ENCODE results near the gene CASP4.
"Not testable (repeated sequence)": the region's sequence is repeated elsewhere in the genome, so short reads cannot be mapped to it uniquely, and the experiment has no call there.

Gene CASP4

DNA sequence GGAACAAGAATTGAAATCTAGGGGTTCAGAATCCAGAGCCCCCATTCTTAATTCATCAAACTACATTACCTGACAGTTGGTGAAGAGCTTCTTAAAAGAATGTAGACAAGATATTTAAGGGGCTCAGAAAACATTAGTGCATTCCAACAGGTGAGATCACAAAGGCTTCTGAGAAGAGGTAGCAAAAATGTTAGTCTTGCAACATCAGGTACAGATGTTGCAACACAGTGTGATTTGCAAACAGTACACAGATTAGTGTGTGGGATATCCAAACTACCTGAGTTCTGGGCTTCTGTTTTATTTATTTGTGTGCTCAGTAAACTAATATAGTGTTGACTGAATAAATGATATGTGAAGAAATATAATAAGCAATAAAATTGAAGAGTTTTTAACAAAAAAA lies 11.8 kb downstream of the CASP4 start:
- DNase-seq (ENCODE audit: low read depth): no peak

DNA sequence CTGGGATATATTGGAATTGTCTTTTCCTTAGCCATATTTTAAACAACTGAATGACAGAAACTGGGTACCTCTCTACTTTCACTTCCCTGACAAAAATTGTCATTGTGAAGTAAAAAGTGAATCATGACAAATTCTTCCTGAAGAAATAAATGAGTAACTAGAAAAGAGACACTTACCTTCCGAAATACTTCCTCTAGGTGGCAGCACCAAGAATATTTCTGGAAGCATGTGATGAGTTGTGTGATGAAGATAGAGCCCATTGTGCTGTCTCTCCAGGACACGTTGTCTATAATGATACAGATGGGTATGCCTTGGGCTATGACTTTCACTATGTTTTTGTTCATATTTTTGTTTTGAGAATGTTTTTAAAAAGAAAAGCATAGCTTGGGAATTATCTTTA lies 21.5 kb downstream of the CASP4 start:
- no peak for DNase-seq (ENCODE audit: low read depth)

DNA sequence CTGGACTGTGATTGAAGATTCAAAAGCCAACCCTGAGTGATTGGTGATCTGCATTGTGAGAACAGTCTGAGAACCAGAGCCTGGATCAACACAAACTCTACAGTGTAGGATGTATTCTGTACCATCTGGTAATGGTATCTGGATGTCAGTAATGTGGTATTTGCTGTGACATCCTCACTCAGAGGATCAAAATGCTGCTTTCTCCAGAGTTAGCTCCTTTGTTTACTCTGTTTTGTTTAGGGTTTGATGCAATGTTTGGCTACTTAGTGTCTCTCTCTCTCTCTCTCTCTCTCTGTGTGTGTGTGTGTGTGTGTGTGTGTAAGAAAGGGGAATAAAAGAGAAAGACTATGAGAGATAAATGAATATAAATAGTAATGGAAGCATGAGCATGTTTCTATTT lies 24.3 kb downstream of the CASP4 start:
- DNase-seq (ENCODE audit: low read depth): no peak

DNA sequence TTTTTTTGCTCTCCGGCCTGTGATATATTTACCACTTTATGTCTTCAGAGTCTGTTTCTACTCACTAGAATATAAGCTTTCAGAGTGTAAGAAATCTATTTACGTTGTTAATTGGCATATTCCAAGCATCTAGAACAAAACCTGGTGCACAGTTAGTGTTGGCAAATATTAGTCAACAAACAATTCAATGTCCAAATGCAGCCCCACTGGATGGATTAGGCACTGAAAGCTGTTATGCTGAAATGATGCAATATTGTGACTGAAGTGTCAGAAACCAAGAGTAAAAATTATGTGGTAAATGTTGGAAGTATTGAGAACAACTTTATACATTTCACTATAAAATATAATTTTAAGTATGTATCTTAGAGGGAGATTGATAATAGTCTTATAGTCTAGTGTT lies 24.8 kb downstream of the CASP4 start:
- no peak for DNase-seq (ENCODE audit: low read depth)

DNA sequence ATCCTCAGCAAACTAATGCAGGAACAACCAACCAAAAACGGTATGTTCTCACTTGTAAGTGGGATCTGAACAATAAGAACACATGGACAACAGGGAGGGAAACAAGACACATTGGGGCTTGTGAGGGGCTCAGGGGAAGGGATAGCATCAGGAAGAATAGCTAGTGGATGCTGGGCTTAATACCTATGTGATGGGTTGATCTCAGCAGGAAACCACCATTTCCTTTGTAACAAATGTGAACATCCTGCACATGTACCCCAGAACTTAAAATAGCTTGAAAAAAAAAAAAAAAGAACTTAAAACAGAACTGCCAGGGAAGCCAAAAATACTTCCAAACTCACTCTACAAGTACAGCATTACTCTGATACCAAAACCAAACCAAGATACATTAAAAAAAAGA lies 33.8 kb downstream of the CASP4 start:
- DNase-seq (ENCODE audit: low read depth): no peak

DNA sequence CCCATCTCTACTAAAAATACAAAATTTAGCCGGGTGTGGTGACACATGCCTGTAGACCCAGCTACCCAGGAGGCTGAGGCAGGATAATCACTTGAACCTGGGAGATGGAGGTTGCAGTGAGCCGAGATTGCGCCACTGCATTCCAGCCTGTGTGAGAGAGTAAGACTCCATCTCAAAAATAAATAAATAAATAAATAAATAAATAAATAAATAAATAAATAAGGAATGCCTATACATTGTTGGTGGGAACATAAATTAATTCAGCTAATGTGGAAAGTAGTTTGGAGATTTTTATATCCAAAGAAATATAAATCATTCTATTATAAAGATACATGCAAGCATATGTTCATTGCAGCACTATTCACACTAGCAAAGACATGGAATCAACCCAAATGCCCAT lies 34.3 kb downstream of the CASP4 start:
- not testable (repeated sequence) for DNase-seq (ENCODE audit: low read depth)

DNA sequence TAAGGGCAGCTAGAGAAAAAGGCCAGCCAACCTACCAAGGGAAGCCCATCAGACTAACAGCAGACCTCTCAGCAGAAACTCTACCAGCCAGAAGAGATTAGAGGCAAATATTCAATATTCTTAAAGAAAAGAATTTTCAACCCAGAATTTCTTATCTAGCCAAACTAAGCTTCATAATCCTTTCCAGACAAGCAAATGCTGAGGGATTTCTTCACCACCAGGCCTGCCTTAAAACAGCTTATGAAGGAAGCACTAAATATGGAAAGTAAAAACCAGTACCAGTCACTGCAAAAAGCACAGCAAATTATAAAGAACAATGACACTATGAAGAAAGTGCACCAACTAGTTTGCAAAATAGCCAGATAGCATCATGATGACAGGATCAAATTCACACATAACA lies 39.6 kb downstream of the CASP4 start:
- DNase-seq (ENCODE audit: low read depth): no peak

DNA sequence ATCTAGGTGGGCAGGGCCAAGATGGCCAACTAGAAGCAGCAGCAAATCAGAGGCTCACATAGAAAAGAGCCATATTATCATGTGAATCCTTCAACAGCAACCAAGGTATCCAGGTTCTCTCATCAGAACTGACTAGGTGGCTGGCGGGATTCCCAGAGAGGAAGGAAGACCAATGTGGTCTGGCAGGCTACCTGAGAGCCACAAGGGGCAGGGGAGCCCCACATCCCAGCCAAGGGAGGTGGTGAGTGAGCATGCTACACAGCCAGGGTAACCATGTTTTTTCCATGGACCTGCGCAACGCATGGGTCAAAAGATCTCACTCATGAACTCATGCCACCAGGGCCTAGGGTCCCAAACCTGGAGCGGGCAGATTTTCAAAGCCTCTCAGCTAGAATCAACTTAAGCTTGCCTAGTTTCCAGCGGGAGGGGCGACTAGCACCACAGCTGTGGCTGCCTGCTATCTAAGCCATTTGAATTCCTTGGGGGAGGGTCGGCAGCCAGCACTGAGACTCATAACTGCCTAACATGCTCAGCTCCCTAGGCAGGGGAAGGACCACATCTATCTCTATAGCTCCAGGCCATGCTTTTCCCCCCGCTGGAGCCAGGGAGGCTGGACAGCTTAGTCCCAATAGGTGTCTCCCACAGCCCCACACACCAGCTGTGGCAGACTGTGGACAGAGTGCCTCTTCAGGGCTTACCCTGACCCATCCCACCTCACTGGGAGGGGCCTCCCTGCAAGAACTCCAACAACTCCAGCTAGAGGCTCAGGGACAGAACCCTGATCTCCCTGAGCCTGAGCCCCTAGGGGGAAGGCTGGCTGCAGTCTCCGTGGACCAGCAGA lies 41.4 kb downstream of the CASP4 start:
- DNase-seq (ENCODE audit: low read depth): no peak

DNA sequence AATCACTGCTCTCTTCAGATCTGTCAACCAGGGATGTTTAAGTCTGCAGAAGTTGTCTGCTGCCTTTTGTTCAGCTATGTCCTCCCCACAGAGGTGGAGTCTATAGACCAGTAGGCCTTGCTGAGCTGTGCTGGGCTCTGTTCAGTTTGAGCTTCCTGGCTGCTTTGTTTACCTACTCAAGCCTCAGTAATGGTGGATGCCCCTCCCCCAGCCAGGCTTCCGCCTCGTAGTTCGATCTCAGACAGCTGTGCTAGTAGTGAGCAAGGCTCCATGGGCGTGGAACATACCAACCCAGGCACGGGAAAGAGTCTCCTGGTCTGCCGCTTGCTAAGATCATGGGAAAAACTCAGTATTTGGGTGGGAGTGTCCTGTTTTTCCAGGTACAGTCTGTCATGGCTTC lies 42.5 kb downstream of the CASP4 start:
- no peak for DNase-seq (ENCODE audit: low read depth)

DNA sequence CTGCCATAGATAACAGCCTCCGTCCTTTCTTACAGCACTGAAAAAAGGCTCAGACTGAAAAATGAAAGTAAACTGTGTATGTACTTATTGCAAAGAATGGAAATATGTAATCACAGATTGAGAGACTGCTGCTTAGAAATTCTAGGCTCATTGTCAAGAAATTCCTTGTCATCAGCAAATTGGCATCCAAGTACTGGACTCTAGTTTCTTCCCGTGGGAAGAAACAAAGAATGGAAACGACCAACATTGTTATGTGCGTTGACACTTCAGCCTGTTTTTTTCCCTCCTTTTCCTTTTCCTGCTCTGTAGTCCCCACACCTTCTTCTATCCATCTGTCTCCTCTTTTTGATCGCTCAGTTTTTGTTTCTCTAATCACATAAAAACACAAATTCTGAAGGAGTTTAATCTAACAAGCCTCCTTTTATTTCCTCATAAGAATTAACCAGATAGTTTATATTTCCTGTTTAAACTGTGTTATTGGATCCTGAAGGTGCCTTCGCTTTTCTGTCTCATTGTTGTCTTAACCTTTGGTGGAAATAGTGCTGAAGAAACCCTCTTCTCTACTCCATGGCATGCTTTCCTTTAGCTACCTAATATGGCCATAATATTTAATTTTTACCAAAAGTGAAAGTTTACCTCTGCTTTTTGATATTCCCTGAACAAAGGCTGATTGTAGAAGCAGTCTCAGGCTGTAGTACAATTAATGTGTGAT lies 50.1 kb downstream of the CASP4 start:
- no peak for DNase-seq (ENCODE audit: low read depth)

DNA sequence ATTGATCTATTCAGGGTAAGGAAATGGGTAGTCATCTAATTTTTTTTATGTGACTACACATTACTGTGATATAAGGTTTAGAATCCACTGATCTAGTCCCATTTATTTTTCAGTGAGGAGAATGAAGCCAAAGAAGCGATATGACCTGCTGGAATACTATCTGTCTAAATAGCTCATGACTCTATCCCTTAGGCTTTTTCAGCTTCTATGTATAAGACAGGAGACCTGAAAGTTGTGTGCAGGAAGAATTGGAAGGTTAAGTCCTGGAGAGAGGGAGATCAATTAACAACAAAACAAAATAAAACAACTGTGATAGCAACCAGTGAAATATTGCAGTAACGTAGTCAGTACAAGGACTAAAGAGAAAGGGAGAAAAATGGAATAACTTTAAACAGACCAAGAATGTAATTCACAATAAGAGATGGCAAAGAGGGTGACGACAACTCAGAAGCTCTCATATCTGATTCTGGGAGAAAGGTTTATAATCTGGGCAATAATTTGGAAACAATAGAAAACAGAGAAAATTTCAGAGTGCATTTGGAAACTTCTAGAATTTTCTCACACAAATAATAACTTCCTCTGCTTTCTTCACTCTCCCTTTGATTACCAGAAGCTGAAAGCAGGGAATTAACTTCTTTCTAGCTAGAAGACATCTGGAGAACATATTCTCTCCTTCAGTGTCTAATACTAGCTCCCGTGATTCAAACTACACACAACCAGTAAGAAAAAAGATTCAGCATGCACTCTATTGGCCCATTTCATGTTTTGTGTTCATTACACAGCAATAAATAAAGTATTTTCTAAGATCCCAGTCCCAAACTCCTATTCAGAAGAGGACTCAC lies 50.9 kb downstream of the CASP4 start:
- no peak for DNase-seq (ENCODE audit: low read depth)

DNA sequence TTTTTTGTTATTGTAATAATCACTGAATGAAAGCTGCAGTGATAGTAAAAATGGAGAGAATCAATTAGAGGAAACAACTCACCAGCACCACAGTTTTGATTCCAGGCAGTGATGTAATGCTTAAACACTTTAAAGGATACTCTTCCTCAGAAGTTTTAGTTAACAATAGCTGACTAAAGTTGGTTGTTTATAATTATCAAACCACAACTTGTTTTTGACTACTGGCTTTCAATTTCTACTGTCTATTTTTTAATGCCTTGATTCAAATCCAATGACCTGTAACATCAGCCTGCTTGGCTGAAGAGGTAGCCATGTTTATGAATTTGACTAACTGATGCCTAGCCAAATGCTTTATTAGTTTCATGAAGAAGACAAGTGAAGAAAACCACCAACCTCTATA lies 51.9 kb downstream of the CASP4 start:
- DNase-seq (ENCODE audit: low read depth): no peak

DNA sequence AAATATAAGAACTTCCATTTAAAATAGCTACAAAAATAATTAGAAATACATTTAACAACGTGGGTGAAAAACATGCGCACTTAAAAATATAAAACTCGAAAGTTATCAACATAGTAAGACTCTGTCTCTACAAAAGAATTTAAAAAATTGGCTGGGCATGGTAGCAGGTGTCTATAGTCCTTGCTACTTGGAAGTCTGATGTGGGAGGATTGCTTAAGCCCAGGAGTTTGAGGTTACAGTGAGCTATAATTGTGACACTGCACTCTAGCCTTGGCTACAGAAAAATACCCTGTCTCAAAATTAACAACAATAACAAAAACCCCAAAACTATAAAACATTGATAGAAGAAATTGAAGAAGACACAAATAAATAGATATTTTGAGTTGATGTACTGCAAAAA lies 56.3 kb downstream of the CASP4 start:
- DNase-seq (ENCODE audit: low read depth): no peak

DNA sequence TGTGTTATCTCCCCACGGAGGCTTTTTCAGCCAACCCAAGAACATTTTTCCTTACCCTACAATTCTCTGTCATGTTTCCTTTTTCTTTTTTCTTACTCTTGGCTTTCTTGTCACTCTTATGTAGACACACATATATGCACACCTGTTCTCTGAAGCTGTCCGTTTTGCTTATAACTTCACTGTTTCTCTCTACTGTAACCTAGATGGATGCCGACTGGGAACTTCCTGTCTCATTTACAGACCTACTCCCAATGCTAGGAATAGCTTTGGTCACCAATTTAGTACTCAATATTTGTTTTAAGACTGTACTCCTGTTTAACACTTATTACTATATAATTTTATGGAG lies 60.2 kb downstream of the CASP4 start:
- DNase-seq (ENCODE audit: low read depth): no peak

DNA sequence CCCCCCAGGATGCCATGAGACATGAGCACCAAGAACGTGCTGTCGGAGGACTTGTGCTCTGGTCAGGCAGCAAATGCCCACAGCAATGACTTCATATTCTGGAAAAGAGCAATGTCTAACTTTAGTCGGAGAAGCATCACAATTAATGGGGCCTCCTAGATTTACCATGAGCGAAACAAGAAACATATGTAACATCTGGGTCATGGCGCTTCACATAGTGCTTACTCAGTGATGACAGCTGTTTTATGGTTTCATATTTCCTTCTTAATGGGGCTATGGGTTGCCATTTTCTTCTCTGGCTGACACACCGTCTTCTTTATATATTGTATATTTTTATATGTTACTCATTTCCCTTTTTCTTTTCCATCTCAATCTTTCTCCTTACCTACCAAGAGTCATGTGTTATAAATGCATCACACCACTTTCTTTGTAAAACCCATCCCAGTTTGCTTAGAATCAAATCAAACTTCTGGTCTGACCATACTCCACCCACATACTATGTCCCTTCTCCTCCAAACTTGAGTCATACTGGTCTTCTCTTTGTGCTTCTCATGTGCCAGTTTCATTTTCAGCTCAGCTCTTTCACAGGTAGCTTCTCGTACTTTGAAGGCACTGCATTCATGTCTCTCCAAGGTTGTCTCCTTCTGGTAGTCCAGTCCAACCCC lies 60.7 kb downstream of the CASP4 start:
- DNase-seq (ENCODE audit: low read depth): no peak

DNA sequence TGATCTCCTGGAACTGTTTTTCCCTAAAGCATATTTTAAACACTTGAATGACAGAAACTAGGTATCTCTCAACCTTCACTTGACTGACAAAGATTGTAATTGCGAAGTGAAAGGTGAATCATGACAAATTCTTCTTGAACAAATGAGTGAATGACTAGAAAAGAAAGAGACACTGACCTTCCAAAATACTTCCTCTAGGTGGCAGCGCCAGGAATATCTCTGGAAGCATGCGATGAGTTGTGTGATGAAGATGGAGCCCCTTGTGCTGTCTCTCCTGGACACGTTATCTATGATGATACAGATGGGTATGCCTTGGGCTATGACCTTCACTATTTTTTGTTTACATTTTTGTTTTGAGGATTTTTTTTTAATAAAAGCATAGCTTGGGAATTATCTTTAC lies 63.1 kb downstream of the CASP4 start:
- no peak for DNase-seq (ENCODE audit: low read depth)

DNA sequence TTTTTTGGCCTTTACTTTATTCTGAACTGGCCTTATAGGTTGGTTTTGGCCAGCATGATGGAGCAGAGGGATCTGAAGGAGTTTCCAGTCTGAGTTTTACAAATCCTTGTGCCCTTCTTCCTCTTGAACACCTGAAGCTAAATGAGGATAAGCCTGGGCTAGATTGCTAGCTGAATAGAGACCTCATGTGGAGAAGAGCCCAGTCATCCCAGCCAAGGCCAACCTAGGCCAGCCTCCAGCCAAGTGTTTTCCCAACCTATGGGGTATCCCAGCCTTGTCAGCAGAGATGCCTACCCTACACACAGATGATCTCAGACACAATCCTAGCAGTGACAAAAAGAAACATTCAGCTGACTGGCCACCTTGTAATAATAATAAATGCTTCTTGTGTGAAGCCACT lies 69.1 kb downstream of the CASP4 start:
- no peak for DNase-seq (ENCODE audit: low read depth)

DNA sequence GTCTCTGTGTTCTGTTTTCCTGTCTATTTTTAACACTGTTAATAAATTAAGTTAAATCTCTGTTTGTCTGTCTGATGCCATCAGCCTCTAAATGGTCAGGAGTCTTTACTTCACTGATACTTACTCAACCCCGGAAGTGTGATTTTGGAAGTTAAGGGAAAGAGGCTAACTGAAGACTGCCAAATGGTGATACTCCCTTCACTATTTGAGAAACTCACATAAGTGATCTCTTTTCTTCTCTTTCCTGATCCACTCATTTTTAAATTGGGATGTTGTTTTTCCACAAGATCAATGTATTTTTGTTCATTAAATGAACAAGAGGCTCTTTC lies 69.7 kb downstream of the CASP4 start:
- DNase-seq (ENCODE audit: low read depth): no peak

DNA sequence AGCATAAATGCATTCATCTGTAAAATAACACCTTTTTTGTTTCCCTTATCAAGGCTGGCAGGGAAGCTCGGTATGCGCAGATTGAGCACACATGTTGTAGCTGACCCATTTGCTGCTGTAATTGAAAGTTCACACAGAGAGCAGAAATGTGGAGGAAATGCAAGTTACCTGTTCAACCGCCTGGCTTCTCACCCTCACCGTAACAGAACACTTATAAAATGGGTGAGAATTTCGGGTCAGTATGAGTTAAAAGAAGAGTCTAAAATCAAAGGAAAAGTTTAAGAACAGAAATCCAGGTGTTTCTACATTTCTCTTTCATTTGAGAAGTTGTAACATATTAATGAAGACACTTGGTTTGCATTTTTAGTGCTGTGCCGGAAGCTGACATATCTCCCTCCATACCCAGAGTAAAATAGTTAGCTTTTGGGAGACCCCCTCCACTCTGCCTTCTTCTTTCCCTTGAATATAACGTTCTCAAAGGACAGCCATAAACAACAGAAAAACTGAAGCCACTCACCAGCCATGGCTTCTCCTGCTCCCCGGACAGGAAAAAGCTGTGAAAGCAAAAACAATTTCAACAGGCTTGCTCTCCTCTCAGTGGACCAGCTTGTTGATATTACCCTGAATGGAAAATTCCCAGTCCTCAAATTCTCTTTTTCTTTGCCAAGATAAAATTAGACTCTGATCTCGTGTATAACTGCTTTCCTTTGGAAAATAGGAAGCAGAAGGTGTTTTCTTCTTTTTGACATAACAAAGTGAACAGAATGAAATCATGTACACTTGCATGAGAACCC lies 70.3 kb downstream of the CASP4 start, which contains the start of gene CASP12:
TSS of gene CASP12 (minus strand) at position 570 of the 794 bp plus-strand sequence.
- no peak for DNase-seq (ENCODE audit: low read depth)

DNA sequence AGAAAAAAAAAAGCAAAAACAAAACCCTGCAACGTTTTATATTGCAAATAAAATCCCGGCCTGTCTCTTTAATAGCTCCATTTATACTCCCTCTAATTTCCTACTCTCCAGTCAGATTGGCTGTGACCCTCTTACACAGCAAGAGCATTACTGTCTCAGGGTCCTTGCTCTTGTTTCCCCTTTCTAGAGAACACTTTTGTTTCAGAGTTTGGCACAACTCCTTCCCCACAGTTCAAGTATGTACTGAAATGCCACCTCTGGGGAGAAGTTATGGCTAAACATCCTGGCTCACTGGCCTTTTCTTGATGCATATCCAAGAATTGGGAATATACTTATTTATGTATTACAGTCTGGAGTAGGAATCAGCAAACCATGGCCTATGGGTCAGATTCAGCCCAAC lies 72.7 kb downstream of the CASP4 start:
- DNase-seq (ENCODE audit: low read depth): no peak

DNA sequence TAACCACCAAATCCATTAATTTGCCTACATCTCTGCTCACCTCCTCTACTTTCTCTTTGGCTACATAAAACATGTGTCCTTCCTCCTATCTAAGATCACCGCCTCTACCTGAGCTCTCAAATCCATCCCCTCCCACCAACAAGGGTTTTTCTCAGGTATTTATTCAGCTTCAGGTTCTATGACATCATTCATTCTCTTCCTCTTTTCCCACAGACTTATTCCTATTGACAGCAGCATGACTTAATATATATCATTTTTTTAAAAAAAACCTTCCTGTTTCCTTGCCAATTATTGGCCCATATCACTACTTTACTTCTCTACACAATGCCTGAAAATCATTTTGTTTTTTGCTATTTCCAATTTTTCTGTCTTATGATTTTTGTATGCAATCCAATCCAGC lies 74.5 kb downstream of the CASP4 start:
- no peak for DNase-seq (ENCODE audit: low read depth)

Measured in stimulated activated CD8-positive, alpha-beta memory T cell treated with anti-CD3 and anti-CD28 coated beads, Interleukin-15, amount 100 ng/mL, for 24 hours (primary cell).